Measurements from ENCODE around the gene SOS1.
"Not testable (repeated sequence)": the region's sequence is repeated elsewhere in the genome, so short reads cannot be mapped to it uniquely, and the experiment has no call there.

SOS1 gene

GRCh38 chr2:39138837-39139211 is 18.0 kb upstream of the SOS1 start:
- no peak overlapping the region for H3K9ac ChIP-seq (ENCODE audit: low read depth, low read length)
- 95% methylated on average over 8 of the region's 8 CpGs for WGBS
- H3K9me3 ChIP-seq (ENCODE audit: insufficient read depth, low read depth, low read length) = no peaks in the 10 kb centered on the region
- no peak overlapping the region for H3K27ac ChIP-seq (ENCODE audit: low read depth, low read length)
- no peaks in the 10 kb centered on the region for H3K27me3 ChIP-seq (ENCODE audit: insufficient read depth, low read length)
- H3K4me3 ChIP-seq (ENCODE audit: low read length) = no peak overlapping the region
- H3K4me1 ChIP-seq (ENCODE audit: insufficient read depth, low read length) = peaks cover 16% of the 10 kb centered on the region
- no peaks in the 10 kb centered on the region for H3K36me3 ChIP-seq (ENCODE audit: insufficient read depth, low read length)

- not testable (repeated sequence) for H3K4me3 ChIP-seq (ENCODE audit: low read length); H3K36me3 ChIP-seq (ENCODE audit: insufficient read depth, low read length); H3K9ac ChIP-seq (ENCODE audit: low read depth, low read length); H3K9me3 ChIP-seq (ENCODE audit: insufficient read depth, low read depth, low read length); H3K27me3 ChIP-seq (ENCODE audit: insufficient read depth, low read length); H3K27ac ChIP-seq (ENCODE audit: low read depth, low read length)
- H3K4me1 ChIP-seq (ENCODE audit: insufficient read depth, low read length) = peaks cover 16% of the 10 kb centered on the region
- WGBS = 96% methylated on average over 18 of the region's 18 CpGs
Observed at GRCh38 chr2:39138187-39138836, 17.5 kb upstream of the SOS1 start.

- Histone ChIP-seq H3K36me3 (ENCODE audit: insufficient read depth, low read length) (no peaks in the 10 kb centered on the region), H3K27me3 (ENCODE audit: insufficient read depth, low read length) (no peaks in the 10 kb centered on the region), H3K9ac (ENCODE audit: low read depth, low read length) (no peak overlapping the region), H3K27ac (ENCODE audit: low read depth, low read length) (no peak overlapping the region), H3K9me3 (ENCODE audit: insufficient read depth, low read depth, low read length) (no peaks in the 10 kb centered on the region), H3K4me1 (ENCODE audit: insufficient read depth, low read length) (peaks cover 12% of the 10 kb centered on the region), H3K4me3 (ENCODE audit: low read length) (no peak overlapping the region)
- WGBS = 93% methylated on average over 4 of the region's 5 CpGs
Observed at GRCh38 chr2:39136799-39137198, 15.9 kb upstream of the SOS1 start.

- no peak overlapping the region for H3K27ac ChIP-seq (ENCODE audit: low read depth, low read length)
- no peaks in the 10 kb centered on the region for H3K9me3 ChIP-seq (ENCODE audit: insufficient read depth, low read depth, low read length)
- H3K27me3 ChIP-seq (ENCODE audit: insufficient read depth, low read length) = no peaks in the 10 kb centered on the region
- H3K4me1 ChIP-seq (ENCODE audit: insufficient read depth, low read length) = peaks cover 9% of the 10 kb centered on the region
- no peak overlapping the region for H3K4me3 ChIP-seq (ENCODE audit: low read length)
- WGBS = 92% methylated on average over 5 of the region's 5 CpGs
- no peak overlapping the region for H3K9ac ChIP-seq (ENCODE audit: low read depth, low read length)
- no peaks in the 10 kb centered on the region for H3K36me3 ChIP-seq (ENCODE audit: insufficient read depth, low read length)
Observed at GRCh38 chr2:39135690-39136259, 14.9 kb upstream of the SOS1 start.

GRCh38 chr2:39133215-39133851 is 12.5 kb upstream of the SOS1 start:
- Histone ChIP-seq H3K36me3 (ENCODE audit: insufficient read depth, low read length) (no peaks in the 10 kb centered on the region), H3K27me3 (ENCODE audit: insufficient read depth, low read length) (no peaks in the 10 kb centered on the region), H3K4me3 (ENCODE audit: low read length) (no peak overlapping the region), H3K4me1 (ENCODE audit: insufficient read depth, low read length) (no peaks in the 10 kb centered on the region), H3K9ac (ENCODE audit: low read depth, low read length) (no peak overlapping the region), H3K27ac (ENCODE audit: low read depth, low read length) (no peak overlapping the region), H3K9me3 (ENCODE audit: insufficient read depth, low read depth, low read length) (no peaks in the 10 kb centered on the region)
- 95% methylated on average over 3 of the region's 3 CpGs for WGBS

- Histone ChIP-seq H3K4me3 (ENCODE audit: low read length) (no peak overlapping the region), H3K27me3 (ENCODE audit: insufficient read depth, low read length) (no peaks in the 10 kb centered on the region), H3K9me3 (ENCODE audit: insufficient read depth, low read depth, low read length) (no peaks in the 10 kb centered on the region), H3K36me3 (ENCODE audit: insufficient read depth, low read length) (no peaks in the 10 kb centered on the region), H3K4me1 (ENCODE audit: insufficient read depth, low read length) (peaks cover 8% of the 10 kb centered on the region), H3K9ac (ENCODE audit: low read depth, low read length) (no peak overlapping the region), H3K27ac (ENCODE audit: low read depth, low read length) (no peak overlapping the region)
- 100% methylated on average over 1 of the region's 1 CpG for WGBS
Observed at GRCh38 chr2:39128919-39129391, 8.1 kb upstream of the SOS1 start.

- Histone ChIP-seq H3K9ac (ENCODE audit: low read depth, low read length) (no peak overlapping the region), H3K36me3 (ENCODE audit: insufficient read depth, low read length) (no peaks in the 10 kb centered on the region), H3K27me3 (ENCODE audit: insufficient read depth, low read length) (no peaks in the 10 kb centered on the region), H3K27ac (ENCODE audit: low read depth, low read length) (no peak overlapping the region), H3K4me3 (ENCODE audit: low read length) (no peak overlapping the region), H3K9me3 (ENCODE audit: insufficient read depth, low read depth, low read length) (no peaks in the 10 kb centered on the region), H3K4me1 (ENCODE audit: insufficient read depth, low read length) (peaks cover 8% of the 10 kb centered on the region)
- WGBS = 100% methylated on average over 1 of the region's 1 CpG
Observed at GRCh38 chr2:39127973-39128372, 7.1 kb upstream of the SOS1 start.

GRCh38 chr2:39124746-39125057 is 3.9 kb upstream of the SOS1 start:
- no peaks in the 10 kb centered on the region for H3K36me3 ChIP-seq (ENCODE audit: insufficient read depth, low read length)
- no peaks in the 10 kb centered on the region for H3K9me3 ChIP-seq (ENCODE audit: insufficient read depth, low read depth, low read length)
- WGBS = 8% methylated on average over 10 of the region's 10 CpGs
- no peaks in the 10 kb centered on the region for H3K27me3 ChIP-seq (ENCODE audit: insufficient read depth, low read length)
- peak overlapping the region; percentile 79 for H3K4me3 ChIP-seq (ENCODE audit: low read length)
- peak overlapping the region; percentile 74 for H3K27ac ChIP-seq (ENCODE audit: low read depth, low read length)
- peaks cover 13% of the 10 kb centered on the region for H3K4me1 ChIP-seq (ENCODE audit: insufficient read depth, low read length)
- H3K9ac ChIP-seq (ENCODE audit: low read depth, low read length) = peak overlapping the region; percentile 83

- Histone ChIP-seq H3K9me3 (ENCODE audit: insufficient read depth, low read depth, low read length) (no peaks in the 10 kb centered on the region), H3K4me3 (ENCODE audit: low read length) (peak overlapping the region; percentile 79), H3K4me1 (ENCODE audit: insufficient read depth, low read length) (peaks cover 13% of the 10 kb centered on the region), H3K9ac (ENCODE audit: low read depth, low read length) (peak overlapping the region; percentile 90), H3K36me3 (ENCODE audit: insufficient read depth, low read length) (no peaks in the 10 kb centered on the region), H3K27ac (ENCODE audit: low read depth, low read length) (peak overlapping the region; percentile 96), H3K27me3 (ENCODE audit: insufficient read depth, low read length) (no peaks in the 10 kb centered on the region)
- under 1% methylated on average over 58 of the region's 58 CpGs for WGBS
Observed at GRCh38 chr2:39124000-39124745, 3.3 kb upstream of the SOS1 start.

- WGBS = 72% methylated on average over 21 of the region's 25 CpGs
- peaks cover 19% of the 10 kb centered on the region for H3K4me1 ChIP-seq (ENCODE audit: insufficient read depth, low read length)
- peak overlapping the region; percentile 96 for H3K27ac ChIP-seq (ENCODE audit: low read depth, low read length)
- no peaks in the 10 kb centered on the region for H3K27me3 ChIP-seq (ENCODE audit: insufficient read depth, low read length)
- no peaks in the 10 kb centered on the region for H3K36me3 ChIP-seq (ENCODE audit: insufficient read depth, low read length)
- H3K9ac ChIP-seq (ENCODE audit: low read depth, low read length) = peak overlapping the region; percentile 90
- H3K4me3 ChIP-seq (ENCODE audit: low read length) = peak overlapping the region; percentile 79
- no peaks in the 10 kb centered on the region for H3K9me3 ChIP-seq (ENCODE audit: insufficient read depth, low read depth, low read length)
Observed at GRCh38 chr2:39123436-39123999, 2.7 kb upstream of the SOS1 start.

GRCh38 chr2:39121523-39122063 is 742 bp upstream of the SOS1 start:
- H3K27me3 ChIP-seq (ENCODE audit: insufficient read depth, low read length) = no peaks in the 10 kb centered on the region
- H3K36me3 ChIP-seq (ENCODE audit: insufficient read depth, low read length) = peaks cover 3% of the 10 kb centered on the region; the same call in 1 of the 2 replicates

More at GRCh38 chr2:39121523-39122063, 742 bp upstream of the SOS1 start:
- Histone ChIP-seq H3K27ac (ENCODE audit: low read depth, low read length) (peak overlapping the region; percentile 92), H3K9ac (ENCODE audit: low read depth, low read length) (peak overlapping the region; percentile 78), H3K9me3 (ENCODE audit: insufficient read depth, low read depth, low read length) (no peaks in the 10 kb centered on the region), H3K4me1 (ENCODE audit: insufficient read depth, low read length) (peaks cover 25% of the 10 kb centered on the region), H3K4me3 (ENCODE audit: low read length) (peak overlapping the region; percentile 68)
- 80% methylated on average over 6 of the region's 7 CpGs for WGBS
